HepG2 (cell line): ENCODE measurements around the gene NOP9.

ENCODE experiments used
- CEBPB ChIP-seq: IDR thresholded peaks from 2 replicates; pipeline ENCODE4 v1.6.1; 2011; ENCODE audit warnings: low read depth, low read length, improper control_type of control experiment, borderline replicate concordance
- FOXC1 ChIP-seq: sonication (generic); formaldehyde crosslinking; IDR thresholded peaks from 2 replicates; pipeline ENCODE4 v1.8.0; 2022; ENCODE audit warnings: mild to moderate bottlenecking, missing genetic modification reagents, borderline replicate concordance
- FOXP1 ChIP-seq, 2 experiments: fragments of 450-650 bp in 1 of 2; IDR thresholded peaks; 2 replicates each; pipeline ENCODE4 v1.6.1; 2017 to 2018; ENCODE audit warnings: antibody characterized with exemption in 1 of 2
- MTA1 ChIP-seq: sonication (generic); formaldehyde crosslinking; IDR thresholded peaks from 2 replicates; pipeline ENCODE4 v1.4.0; 2020; ENCODE audit warnings: missing genetic modification reagents, mild to moderate bottlenecking, borderline replicate concordance
- ZNF136 ChIP-seq: sonication (generic); formaldehyde crosslinking; IDR thresholded peaks from 2 replicates; pipeline ENCODE4 v1.8.1; 2022; ENCODE audit warnings: low read depth, mild to moderate bottlenecking, moderate library complexity, missing genetic modification reagents
- TF ChIP-seq, protein P1 (sequence below): sonication (generic); formaldehyde crosslinking; IDR thresholded peaks from 2 replicates; pipeline ENCODE4 v1.5.0; 2020; ENCODE audit warnings: mild to moderate bottlenecking, missing genetic modification reagents
- TF ChIP-seq, protein P2 (sequence below): sonication (generic); formaldehyde crosslinking; IDR thresholded peaks from 2 replicates; pipeline ENCODE4 v1.5.0; 2020; ENCODE audit warnings: mild to moderate bottlenecking, missing genetic modification reagents, moderate library complexity
- TF ChIP-seq, protein P3 (sequence below): sonication (generic); formaldehyde crosslinking; IDR thresholded peaks from 2 replicates; pipeline ENCODE4 v1.5.0; 2020; ENCODE audit warnings: mild to moderate bottlenecking, low read depth, missing genetic modification reagents, borderline replicate concordance

DNA sequence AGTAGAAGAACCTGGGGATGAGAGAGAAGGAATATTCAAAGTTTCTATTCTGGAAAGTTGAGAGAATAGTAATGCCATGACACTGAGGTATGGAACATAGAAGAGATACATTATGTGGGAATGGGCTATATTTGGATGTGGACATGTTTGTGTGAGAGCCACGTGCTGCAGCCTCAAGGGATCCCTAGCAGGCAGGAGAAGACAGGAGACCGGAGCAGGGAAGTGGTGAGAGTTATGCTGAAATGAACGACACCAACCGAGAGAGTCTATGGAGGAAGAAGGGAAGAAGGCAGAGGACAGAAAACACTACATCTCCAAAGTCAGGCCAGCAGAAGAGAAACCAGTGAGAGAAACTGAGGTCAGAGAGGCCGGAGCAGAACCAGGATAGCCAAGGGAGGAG is 50.1 kb downstream of the NOP9 start:
- TF ChIP-seq, protein P1, sequence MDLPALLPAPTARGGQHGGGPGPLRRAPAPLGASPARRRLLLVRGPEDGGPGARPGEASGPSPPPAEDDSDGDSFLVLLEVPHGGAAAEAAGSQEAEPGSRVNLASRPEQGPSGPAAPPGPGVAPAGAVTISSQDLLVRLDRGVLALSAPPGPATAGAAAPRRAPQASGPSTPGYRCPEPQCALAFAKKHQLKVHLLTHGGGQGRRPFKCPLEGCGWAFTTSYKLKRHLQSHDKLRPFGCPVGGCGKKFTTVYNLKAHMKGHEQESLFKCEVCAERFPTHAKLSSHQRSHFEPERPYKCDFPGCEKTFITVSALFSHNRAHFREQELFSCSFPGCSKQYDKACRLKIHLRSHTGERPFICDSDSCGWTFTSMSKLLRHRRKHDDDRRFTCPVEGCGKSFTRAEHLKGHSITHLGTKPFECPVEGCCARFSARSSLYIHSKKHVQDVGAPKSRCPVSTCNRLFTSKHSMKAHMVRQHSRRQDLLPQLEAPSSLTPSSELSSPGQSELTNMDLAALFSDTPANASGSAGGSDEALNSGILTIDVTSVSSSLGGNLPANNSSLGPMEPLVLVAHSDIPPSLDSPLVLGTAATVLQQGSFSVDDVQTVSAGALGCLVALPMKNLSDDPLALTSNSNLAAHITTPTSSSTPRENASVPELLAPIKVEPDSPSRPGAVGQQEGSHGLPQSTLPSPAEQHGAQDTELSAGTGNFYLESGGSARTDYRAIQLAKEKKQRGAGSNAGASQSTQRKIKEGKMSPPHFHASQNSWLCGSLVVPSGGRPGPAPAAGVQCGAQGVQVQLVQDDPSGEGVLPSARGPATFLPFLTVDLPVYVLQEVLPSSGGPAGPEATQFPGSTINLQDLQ, result no peak
- TF ChIP-seq ZNF136 (CRISPR knock-in tag), result no peak
- TF ChIP-seq MTA1 (CRISPR knock-in tag), result no peak
- no peak for TF ChIP-seq FOXC1 (CRISPR knock-in tag)
- no peak for TF ChIP-seq FOXP1 (IDR thresholded peaks at IDR 0.05)
- no peak for TF ChIP-seq FOXP1 (CRISPR knock-in tag; IDR thresholded peaks at IDR 0.05)
- no peak for TF ChIP-seq CEBPB
- TF ChIP-seq, protein P2, sequence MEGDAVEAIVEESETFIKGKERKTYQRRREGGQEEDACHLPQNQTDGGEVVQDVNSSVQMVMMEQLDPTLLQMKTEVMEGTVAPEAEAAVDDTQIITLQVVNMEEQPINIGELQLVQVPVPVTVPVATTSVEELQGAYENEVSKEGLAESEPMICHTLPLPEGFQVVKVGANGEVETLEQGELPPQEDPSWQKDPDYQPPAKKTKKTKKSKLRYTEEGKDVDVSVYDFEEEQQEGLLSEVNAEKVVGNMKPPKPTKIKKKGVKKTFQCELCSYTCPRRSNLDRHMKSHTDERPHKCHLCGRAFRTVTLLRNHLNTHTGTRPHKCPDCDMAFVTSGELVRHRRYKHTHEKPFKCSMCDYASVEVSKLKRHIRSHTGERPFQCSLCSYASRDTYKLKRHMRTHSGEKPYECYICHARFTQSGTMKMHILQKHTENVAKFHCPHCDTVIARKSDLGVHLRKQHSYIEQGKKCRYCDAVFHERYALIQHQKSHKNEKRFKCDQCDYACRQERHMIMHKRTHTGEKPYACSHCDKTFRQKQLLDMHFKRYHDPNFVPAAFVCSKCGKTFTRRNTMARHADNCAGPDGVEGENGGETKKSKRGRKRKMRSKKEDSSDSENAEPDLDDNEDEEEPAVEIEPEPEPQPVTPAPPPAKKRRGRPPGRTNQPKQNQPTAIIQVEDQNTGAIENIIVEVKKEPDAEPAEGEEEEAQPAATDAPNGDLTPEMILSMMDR (CRISPR knock-in tag), result no peak
- TF ChIP-seq, protein P3, sequence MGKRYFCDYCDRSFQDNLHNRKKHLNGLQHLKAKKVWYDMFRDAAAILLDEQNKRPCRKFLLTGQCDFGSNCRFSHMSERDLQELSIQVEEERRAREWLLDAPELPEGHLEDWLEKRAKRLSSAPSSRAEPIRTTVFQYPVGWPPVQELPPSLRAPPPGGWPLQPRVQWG (CRISPR knock-in tag), result no peak
